Measurements from ENCODE around the gene NFIC. TPM values are rescaled to one million over a fixed set of nuclear protein-coding genes. Genes with fewer than 3 reads are reported as not detected.
"Not testable (repeated sequence)": the region's sequence is repeated elsewhere in the genome, so short reads cannot be mapped to it uniquely, and the experiment has no call there.

NFIC gene
- total RNA-seq, 6 donors from 2014 or later = 96.1 to 175 (median 154) TPM

GRCh38 chr19:3336680-3337523, 29.5 kb upstream of the NFIC start:
- Histone ChIP-seq H3K36me3 (no peaks in the 10 kb centered on the region), H3K27ac (peak overlapping the region; percentile 88 to 96 (median 94)), H3K27me3 (no peaks in the 10 kb centered on the region), H3K4me3 (no peak overlapping the region), H3K4me1 (peaks cover 41 to 49% (median 47%) of the 10 kb centered on the region in 4 donors), H3K9me3 (no peaks in the 10 kb centered on the region)
- TF ChIP-seq POLR2A (IDR thresholded peaks at IDR 0.05) = peak in 2 of 4 donors; percentile 26 to 41
- TF ChIP-seq POLR2AphosphoS5 (IDR thresholded peaks at IDR 0.05) = peak; percentile 90 to 93
- TF ChIP-seq CTCF (IDR thresholded peaks at IDR 0.05) = peak in 1 of 6 experiments; percentile 12
- TF ChIP-seq EP300 (IDR thresholded peaks at IDR 0.05) = peak in 2 of 4 donors; percentile 96
- WGBS, 2 donors = 22 to 32% methylated on average over 13 to 18 of the region's 22 CpGs
- DNase-seq = peak; percentile 93 to 94
- ATAC-seq (ENCODE audit: low FRiP score in 2 of 2) = peak; percentile 89 to 96

DNA sequence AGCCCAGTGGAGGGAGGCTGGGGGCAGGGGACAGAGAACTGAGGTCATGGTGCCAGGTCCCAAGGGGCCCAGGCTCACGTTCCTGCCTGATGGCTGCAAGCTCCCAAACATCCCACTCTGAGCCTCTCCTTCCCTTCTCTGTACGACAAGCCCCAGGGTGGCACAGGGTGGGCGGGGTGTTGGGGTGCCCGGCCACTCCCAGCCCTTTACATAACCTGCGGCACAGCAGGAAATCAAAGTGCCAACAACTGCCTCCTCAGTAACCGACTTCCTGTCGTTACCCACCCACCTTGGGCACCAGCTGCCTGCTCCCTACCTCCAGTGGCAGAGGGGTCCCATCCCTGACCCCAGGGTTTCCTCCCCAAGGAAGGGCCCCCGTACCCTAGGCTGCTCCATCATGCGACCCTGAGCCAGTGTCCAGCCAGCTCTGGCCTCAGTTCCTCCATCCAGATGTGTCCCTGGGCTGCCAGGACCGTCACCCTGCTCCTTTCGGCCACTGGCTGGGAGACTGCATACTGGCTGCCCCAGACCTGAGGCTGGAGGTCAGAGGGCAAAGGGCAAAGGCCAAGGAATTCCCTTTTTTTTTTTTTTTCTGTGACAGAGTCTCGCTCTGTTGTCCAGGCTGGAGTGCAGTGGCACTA, 27.7 kb upstream of the NFIC start:
- WGBS, 2 donors = 21 to 41% methylated on average over 6 to 12 of the region's 12 CpGs
- peak overlapping the region; percentile 88 to 96 (median 94) for H3K27ac ChIP-seq
- no peaks in the 10 kb centered on the region for H3K27me3 ChIP-seq
- DNase-seq = peak; percentile 88 to 89
- ATAC-seq (ENCODE audit: low FRiP score in 2 of 2) = peak; percentile 28 to 45
- H3K4me1 ChIP-seq = peaks cover 52 to 61% (median 58%) of the 10 kb centered on the region in 4 donors
- H3K36me3 ChIP-seq = no peaks in the 10 kb centered on the region
- no peaks in the 10 kb centered on the region for H3K9me3 ChIP-seq
- TF ChIP-seq POLR2AphosphoS5 (IDR thresholded peaks at IDR 0.05) = peak in 1 of 2 donors; percentile 55
- peak in 1 of 4 donors; percentile 55 for TF ChIP-seq POLR2A (IDR thresholded peaks at IDR 0.05)
- TF ChIP-seq EP300 (IDR thresholded peaks at IDR 0.05) = no peak
- peak in 1 of 6 experiments; percentile 3 for TF ChIP-seq CTCF (IDR thresholded peaks at IDR 0.05)
- no peak overlapping the region for H3K4me3 ChIP-seq

DNA sequence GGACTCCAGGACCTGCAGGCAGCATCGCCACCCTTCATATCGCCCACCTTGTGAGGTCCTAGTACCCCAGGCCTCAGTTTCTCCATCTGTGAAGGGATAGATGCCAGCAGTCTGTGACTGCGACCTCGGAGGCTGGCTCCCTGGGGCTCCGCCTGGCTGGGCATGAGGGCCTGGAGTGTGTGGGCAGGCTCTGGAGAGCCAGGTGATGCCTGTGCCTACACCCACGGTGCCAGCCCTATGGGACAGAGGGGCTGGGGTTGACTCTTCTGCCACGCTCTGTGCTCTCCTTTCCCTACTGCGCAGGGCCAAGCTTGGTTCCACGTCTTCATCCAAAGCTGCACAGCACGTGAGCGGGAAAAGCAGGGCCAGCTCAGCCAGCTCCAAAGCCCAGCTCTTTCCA, 26.0 kb upstream of the NFIC start:
- DNase-seq = no peak
- H3K9me3 ChIP-seq = no peaks in the 10 kb centered on the region
- peaks cover 47 to 58% (median 56%) of the 10 kb centered on the region in 4 donors for H3K4me1 ChIP-seq
- no peaks in the 10 kb centered on the region for H3K27me3 ChIP-seq
- H3K36me3 ChIP-seq = no peaks in the 10 kb centered on the region
- no peak for TF ChIP-seq CTCF (IDR thresholded peaks at IDR 0.05)
- no peak for TF ChIP-seq POLR2AphosphoS5 (IDR thresholded peaks at IDR 0.05)
- no peak for TF ChIP-seq EP300 (IDR thresholded peaks at IDR 0.05)
- TF ChIP-seq POLR2A (IDR thresholded peaks at IDR 0.05) = no peak
- 83 to 93% methylated on average over 8 to 11 of the region's 11 CpGs for WGBS, 2 donors
- no peak overlapping the region for H3K4me3 ChIP-seq
- H3K27ac ChIP-seq = no peak overlapping the region
- no peak for ATAC-seq (ENCODE audit: low FRiP score in 2 of 2)

DNA sequence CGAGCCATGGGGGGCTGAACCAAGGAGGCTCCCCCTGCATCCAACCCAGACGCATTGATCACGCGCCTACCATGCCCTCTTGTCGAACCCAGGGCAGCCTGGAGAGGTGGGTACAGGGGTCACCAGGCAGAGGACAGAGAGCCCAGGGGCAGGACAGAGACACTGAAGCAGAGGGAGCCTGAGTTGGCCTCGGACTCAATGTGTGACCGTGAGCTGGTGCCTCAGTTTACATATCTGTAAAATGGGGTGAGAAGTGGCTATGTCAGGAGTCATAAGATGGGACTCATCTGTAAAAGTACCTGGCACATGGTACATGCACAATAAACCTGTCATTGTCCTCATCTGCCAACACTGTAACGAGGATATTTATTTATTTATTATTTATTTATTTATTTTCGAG, 24.1 kb upstream of the NFIC start:
- Histone ChIP-seq H3K9me3 (no peaks in the 10 kb centered on the region), H3K4me3 (no peak overlapping the region), H3K4me1 (peaks cover 44 to 54% (median 51%) of the 10 kb centered on the region in 4 donors), H3K27me3 (no peaks in the 10 kb centered on the region), H3K36me3 (no peaks in the 10 kb centered on the region), H3K27ac (peak overlapping the region in 1 of 4 donors; percentile 85)
- no peak for DNase-seq
- ATAC-seq (ENCODE audit: low FRiP score in 2 of 2) = no peak
- WGBS, 2 donors = 82 to 86% methylated on average over 9 of the region's 9 CpGs
- no peak for TF ChIP-seq EP300 (IDR thresholded peaks at IDR 0.05)
- TF ChIP-seq CTCF (IDR thresholded peaks at IDR 0.05) = no peak
- no peak for TF ChIP-seq POLR2AphosphoS5 (IDR thresholded peaks at IDR 0.05)
- no peak for TF ChIP-seq POLR2A (IDR thresholded peaks at IDR 0.05)

DNA sequence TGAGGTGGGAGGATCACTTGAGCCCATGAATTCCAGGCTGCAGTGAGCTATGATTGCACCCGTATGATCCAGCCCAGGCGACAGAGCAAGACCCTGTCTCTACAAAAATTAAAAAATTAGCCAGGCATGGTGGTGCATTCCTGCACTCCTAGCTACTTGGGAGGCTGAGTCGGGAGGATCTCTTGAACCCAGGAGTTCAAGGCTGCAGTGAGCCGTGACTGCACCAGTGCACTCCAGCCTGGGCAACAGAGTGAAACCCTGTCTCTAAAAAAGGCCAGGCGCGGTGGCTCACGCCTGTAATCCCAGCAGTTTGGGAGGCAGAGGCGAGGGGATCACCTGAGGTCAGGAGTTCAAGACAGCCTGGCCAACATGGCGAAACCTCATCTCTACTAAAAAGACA, 23.4 kb upstream of the NFIC start:
- H3K4me3 ChIP-seq = peak overlapping the region in 1 of 4 donors; percentile 48
- peak overlapping the region; percentile 57 to 85 (median 83) for H3K27ac ChIP-seq
- peaks cover 39 to 47% (median 45%) of the 10 kb centered on the region in 4 donors for H3K4me1 ChIP-seq
- H3K9me3 ChIP-seq; H3K36me3 ChIP-seq; H3K27me3 ChIP-seq; DNase-seq; ATAC-seq (ENCODE audit: low FRiP score in 2 of 2): not testable (repeated sequence)
- 86 to 88% methylated on average over 9 of the region's 9 CpGs for WGBS, 2 donors

Measured in upper lobe of left lung (tissue), 6 donors.